ENCODE results near the gene TOMM40L. TPM values are rescaled to one million over a fixed set of nuclear protein-coding genes. Genes with fewer than 3 reads are reported as not detected.

Gene TOMM40L
- total RNA-seq, 2 experiments from 2014 or later: 13.7 to 17.4 TPM

GRCh38 chr1:161190962-161191521 lies 34.8 kb upstream of the TOMM40L start:
- no peaks in the 10 kb centered on the region for H3K9me3 Mint-ChIP-seq
- POLR2A ChIA-PET: interaction anchor here (0.9 to 4.1 kb wide), 6 partner anchors 8 to 34 kb away, joined by 3 to 22 read pairs (median 7); partner anchors contain the start of genes B4GALT3, NDUFS2 and TOMM40L
- no peaks in the 10 kb centered on the region for H3K36me3 Mint-ChIP-seq
- ATAC-seq (ENCODE audit: low read depth) (no peak), DNase-seq (no peak)
- H3K4me1 Mint-ChIP-seq: peaks cover 37% of the 10 kb centered on the region
- no peaks in the 10 kb centered on the region for H3K27me3 Mint-ChIP-seq
- H3K27ac Mint-ChIP-seq: no peak overlapping the region
- no peak overlapping the region for H3K4me3 Mint-ChIP-seq

GRCh38 chr1:161191971-161192370 lies 33.9 kb upstream of the TOMM40L start:
- Mint-ChIP-seq H3K27ac (no peak overlapping the region), H3K9me3 (no peaks in the 10 kb centered on the region), H3K27me3 (no peaks in the 10 kb centered on the region), H3K36me3 (no peaks in the 10 kb centered on the region), H3K4me3 (no peak overlapping the region), H3K4me1 (peaks cover 38% of the 10 kb centered on the region)
- DNase-seq (no peak), ATAC-seq (ENCODE audit: low read depth) (no peak)
- POLR2A ChIA-PET: interaction anchor here (1.0 to 4.1 kb wide), 6 partner anchors 9 to 33 kb away, joined by 3 to 22 read pairs (median 7); partner anchors contain the start of genes B4GALT3, NDUFS2 and TOMM40L

DNA sequence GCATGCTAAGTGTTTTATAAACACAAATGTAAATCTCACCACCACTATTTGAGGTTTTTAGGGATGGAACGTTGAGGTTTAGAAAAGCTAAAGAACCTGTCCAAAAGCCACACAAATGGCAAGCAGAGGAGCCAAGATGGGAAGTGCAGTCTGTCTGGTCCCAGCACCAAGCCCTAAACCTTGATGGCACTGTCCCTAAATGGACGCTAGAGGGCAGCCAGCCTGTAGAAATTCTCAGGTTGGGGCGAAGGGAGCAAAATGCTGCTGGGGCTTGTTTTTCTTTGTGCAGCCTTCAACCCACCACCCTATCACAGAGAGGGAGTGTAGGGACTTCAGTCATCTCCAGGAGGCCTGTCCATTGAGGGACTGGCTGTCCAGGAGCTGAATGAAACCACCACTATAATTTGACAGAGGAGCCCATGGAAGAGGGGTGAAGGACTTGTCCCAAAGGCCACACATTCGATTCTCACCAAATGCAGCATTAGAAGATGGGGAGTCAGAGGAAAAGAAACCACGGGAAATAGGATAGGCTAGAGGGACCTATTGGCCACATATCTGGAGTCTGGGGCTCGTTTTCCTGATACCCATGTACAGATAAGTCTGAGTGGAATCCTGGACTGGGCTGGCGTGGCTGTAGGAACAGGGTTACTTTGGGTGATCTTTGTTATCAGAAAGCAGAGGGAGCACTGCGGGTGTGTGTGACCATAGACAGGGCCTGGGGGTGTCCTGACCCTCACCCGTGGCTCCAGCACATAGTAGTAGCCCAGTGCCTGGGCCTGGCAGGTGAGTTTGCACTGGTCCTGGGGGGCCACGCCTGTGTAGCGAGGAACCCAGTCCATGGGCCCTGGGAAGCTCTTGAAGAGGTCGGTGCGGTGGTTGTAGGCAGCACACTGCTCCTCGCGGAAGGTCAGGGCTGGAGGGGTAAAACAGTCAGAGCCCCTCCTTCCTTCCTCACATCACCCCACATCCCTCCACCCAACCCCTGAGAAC lies 33.1 kb upstream of the TOMM40L start:
- ATAC-seq (ENCODE audit: low read depth) (peak; percentile 81), DNase-seq (peak; percentile 58)
- peak overlapping the region; percentile 90 for H3K27ac Mint-ChIP-seq
- no peaks in the 10 kb centered on the region for H3K36me3 Mint-ChIP-seq
- H3K27me3 Mint-ChIP-seq: no peaks in the 10 kb centered on the region
- H3K4me1 Mint-ChIP-seq: peaks cover 40% of the 10 kb centered on the region
- POLR2A ChIA-PET: interaction anchor here (0.5 to 4.1 kb wide), 7 partner anchors 10 to 70 kb away, joined by 3 to 22 read pairs (median 5); partner anchors contain the start of genes B4GALT3, NDUFS2 and TOMM40L
- no peaks in the 10 kb centered on the region for H3K9me3 Mint-ChIP-seq
- no peak overlapping the region for H3K4me3 Mint-ChIP-seq

- no peaks in the 10 kb centered on the region for H3K36me3 Mint-ChIP-seq
- no peaks in the 10 kb centered on the region for H3K9me3 Mint-ChIP-seq
- peak overlapping the region; percentile 90 for H3K27ac Mint-ChIP-seq
- POLR2A ChIA-PET: interaction anchor here (1.2 to 4.1 kb wide), 4 partner anchors 9 to 17 kb away, joined by 4 to 22 read pairs (median 6); partner anchors contain the start of genes B4GALT3 and NDUFS2
- no peaks in the 10 kb centered on the region for H3K27me3 Mint-ChIP-seq
- ATAC-seq (ENCODE audit: low read depth): no peak
- H3K4me3 Mint-ChIP-seq: no peak overlapping the region
- H3K4me1 Mint-ChIP-seq: peaks cover 38% of the 10 kb centered on the region
- DNase-seq: no peak
Observed at GRCh38 chr1:161193561-161194235, 32.2 kb upstream of the TOMM40L start.

DNA sequence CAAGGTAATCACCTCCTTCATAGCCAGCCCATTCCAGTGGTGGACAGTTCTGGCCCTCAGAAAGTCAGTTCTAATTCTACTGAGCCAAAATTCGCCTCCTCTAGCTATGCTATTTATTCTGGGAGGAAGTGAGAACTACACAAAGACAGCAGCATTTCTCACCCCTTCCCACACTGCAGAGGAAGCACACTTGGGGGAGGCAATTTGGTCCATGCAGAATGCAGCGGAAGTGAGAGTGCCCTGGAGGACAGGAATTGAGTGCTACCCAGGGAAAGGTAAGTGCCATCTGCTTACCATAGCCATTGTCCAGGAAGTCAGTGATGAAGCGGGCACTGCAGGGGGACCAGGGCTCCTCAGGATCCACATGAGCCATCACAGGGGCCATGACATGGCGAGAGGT lies 30.7 kb upstream of the TOMM40L start:
- no peaks in the 10 kb centered on the region for H3K9me3 Mint-ChIP-seq
- POLR2A ChIA-PET: interaction anchor here (1.7 to 1.9 kb wide), 2 partner anchors 10 to 18 kb away, joined by 4 to 7 read pairs; partner anchors contain the start of gene B4GALT3
- no peaks in the 10 kb centered on the region for H3K27me3 Mint-ChIP-seq
- H3K36me3 Mint-ChIP-seq: no peaks in the 10 kb centered on the region
- H3K4me1 Mint-ChIP-seq: peaks cover 40% of the 10 kb centered on the region
- ATAC-seq (ENCODE audit: low read depth) (peak; percentile 25), DNase-seq (no peak)
- peak overlapping the region; percentile 70 for H3K27ac Mint-ChIP-seq
- no peak overlapping the region for H3K4me3 Mint-ChIP-seq

DNA sequence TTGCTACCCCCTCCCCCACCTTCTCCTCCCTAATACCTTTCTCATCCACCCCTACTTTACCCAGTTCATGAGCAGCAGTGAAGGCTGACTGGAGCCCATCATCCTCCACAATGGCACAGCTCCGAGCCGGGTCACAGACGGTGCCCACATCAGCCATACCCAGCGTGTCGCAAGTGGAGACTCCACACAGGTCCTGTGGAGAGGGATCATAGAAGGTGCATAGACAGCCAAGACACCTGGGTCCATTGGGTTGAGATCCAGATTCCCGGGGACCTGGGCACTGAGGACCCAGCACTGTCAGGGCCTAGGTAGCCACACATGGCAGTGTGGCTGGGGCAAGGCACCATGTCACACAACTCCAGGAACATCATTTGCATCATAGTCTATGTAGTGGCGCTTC lies 29.7 kb upstream of the TOMM40L start:
- Mint-ChIP-seq H3K27ac (no peak overlapping the region), H3K9me3 (no peaks in the 10 kb centered on the region), H3K27me3 (no peaks in the 10 kb centered on the region), H3K36me3 (no peaks in the 10 kb centered on the region), H3K4me3 (no peak overlapping the region), H3K4me1 (peaks cover 50% of the 10 kb centered on the region)
- POLR2A ChIA-PET: no interaction called here
- no peak for DNase-seq
- ATAC-seq (ENCODE audit: low read depth): no peak

- H3K4me1 Mint-ChIP-seq: peaks cover 55% of the 10 kb centered on the region
- POLR2A ChIA-PET: interaction anchor here (0.6 to 1.9 kb wide), 4 partner anchors 11 to 109 kb away, joined by 3 to 7 read pairs (median 5); no protein-coding TSS in a partner anchor
- DNase-seq: no peak
- H3K9me3 Mint-ChIP-seq: no peaks in the 10 kb centered on the region
- peak overlapping the region; percentile 85 for H3K27ac Mint-ChIP-seq
- no peaks in the 10 kb centered on the region for H3K36me3 Mint-ChIP-seq
- H3K27me3 Mint-ChIP-seq: no peaks in the 10 kb centered on the region
- H3K4me3 Mint-ChIP-seq: no peak overlapping the region
- no peak for ATAC-seq (ENCODE audit: low read depth)
Observed at GRCh38 chr1:161196521-161197451, 29.1 kb upstream of the TOMM40L start.

DNA sequence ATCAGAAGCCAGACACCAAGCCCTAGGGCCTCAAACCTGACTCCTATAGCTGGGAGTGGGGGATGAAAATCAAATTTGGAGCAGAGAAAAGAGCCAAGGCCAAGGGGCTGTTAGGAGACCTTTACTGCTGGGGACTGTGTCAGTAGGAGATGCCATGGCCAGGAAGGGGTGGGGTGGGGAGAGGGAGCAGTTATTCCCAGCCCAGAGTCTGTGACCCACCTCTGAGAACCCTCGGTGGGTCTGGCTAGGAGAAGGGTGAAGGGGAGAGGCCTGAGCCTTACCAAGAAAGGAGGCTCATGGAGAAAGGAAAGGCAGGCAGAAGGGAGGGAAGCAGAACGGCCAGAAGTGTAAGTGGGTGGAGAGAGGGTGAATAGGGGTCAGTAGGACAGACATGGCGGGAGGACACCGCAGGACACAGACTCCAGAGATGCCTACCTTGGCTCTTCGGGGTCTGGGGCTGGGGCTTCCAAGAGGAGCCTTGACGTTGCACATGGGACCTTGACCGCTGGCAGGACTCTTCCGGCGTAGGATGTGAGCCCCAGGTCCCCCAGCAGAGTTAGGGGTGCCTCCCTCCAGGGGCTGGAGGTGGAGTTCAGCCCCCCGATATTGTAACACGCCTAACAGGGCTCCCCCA lies 28.2 kb upstream of the TOMM40L start:
- no peaks in the 10 kb centered on the region for H3K9me3 Mint-ChIP-seq
- H3K4me3 Mint-ChIP-seq: no peak overlapping the region
- DNase-seq (no peak), ATAC-seq (ENCODE audit: low read depth) (no peak)
- peaks cover 53% of the 10 kb centered on the region for H3K4me1 Mint-ChIP-seq
- peaks cover 2% of the 10 kb centered on the region for H3K36me3 Mint-ChIP-seq
- H3K27me3 Mint-ChIP-seq: no peaks in the 10 kb centered on the region
- POLR2A ChIA-PET: interaction anchor here (0.6 to 1.9 kb wide), 5 partner anchors 12 to 100 kb away, joined by 3 to 8 read pairs (median 7); partner anchors contain the start of gene TOMM40L
- H3K27ac Mint-ChIP-seq: peak overlapping the region; percentile 85

DNA sequence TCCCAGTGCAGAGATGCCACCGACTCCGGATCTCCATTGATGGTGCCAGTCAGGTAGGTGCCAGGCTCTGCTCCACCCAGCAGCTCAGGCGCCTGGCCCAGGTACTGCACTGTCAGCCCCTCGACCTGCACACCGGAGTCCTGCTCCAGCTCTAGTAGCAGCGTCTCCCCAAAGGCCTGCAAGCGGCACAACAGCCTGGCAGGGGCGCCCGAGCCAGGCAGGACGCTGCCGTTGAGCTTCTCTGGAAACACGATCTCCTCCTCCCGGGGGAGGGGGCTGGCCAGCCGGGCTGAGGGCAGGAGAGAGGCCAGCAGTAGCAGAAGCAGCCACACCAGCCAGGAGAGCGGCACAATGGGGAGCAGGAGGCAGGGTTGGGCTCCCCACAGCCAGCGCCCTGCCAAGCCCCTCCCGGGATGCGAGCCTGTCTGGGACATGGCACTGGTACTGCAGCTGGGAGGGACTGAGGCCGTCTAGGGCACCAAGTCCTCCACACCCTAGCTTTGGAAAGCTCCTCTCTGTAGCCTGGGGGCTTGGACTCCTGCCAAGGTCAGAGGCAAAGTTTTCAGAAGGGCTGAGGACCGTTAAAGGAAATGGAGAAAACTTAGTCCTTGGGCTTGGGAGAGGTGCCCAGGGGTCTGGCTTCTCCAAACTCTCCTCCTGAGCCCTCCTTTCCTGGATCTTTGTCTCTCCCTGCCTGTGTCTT lies 27.5 kb upstream of the TOMM40L start:
- ATAC-seq (ENCODE audit: low read depth) (no peak), DNase-seq (no peak)
- peaks cover 2% of the 10 kb centered on the region for H3K36me3 Mint-ChIP-seq
- no peaks in the 10 kb centered on the region for H3K27me3 Mint-ChIP-seq
- H3K4me3 Mint-ChIP-seq: no peak overlapping the region
- POLR2A ChIA-PET: interaction anchor here (1.0 to 1.9 kb wide), 5 partner anchors 13 to 33 kb away, joined by 3 to 8 read pairs (median 7); partner anchors contain the start of genes PPOX and TOMM40L
- no peaks in the 10 kb centered on the region for H3K9me3 Mint-ChIP-seq
- peaks cover 54% of the 10 kb centered on the region for H3K4me1 Mint-ChIP-seq
- H3K27ac Mint-ChIP-seq: peak overlapping the region; percentile 64

DNA sequence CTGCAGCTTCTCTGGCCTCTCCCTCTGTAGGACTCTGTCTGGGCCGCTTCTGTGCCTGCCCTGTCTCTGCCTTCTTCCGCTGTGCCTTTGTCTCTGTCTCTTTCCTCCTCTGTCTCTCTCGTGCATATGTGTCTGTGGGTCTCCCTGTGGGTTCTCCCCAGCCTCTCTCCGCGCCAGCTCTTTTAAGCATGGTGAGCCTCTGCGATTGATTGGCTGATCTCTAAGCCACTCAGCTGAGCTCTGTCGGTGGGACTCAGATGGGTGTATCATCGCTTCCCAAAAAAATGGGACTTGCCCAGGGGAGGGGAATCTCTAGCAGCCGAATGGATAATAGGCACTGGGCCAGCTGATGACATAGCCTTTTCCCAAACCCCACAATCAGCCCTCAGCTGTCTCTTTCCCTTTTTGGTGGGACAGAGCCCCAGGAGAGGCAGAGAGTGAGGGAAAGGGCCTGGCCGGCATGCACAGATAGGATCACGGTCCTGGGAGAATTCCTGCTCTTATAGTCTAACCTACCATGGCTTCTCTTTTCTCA lies 26.9 kb upstream of the TOMM40L start, which contains the start of gene ADAMTS4:
ADAMTS4 (minus strand) TSS at position 158 of the 535 bp plus-strand sequence. CDS start 427 bp downstream, outside the sequence.
- no peaks in the 10 kb centered on the region for H3K27me3 Mint-ChIP-seq
- H3K9me3 Mint-ChIP-seq: no peaks in the 10 kb centered on the region
- H3K27ac Mint-ChIP-seq: peak within 1 kb of the TSS; percentile 97
- peak within 1 kb of the TSS; percentile 76 for H3K4me3 Mint-ChIP-seq
- POLR2A ChIA-PET: interaction anchor here (1.0 to 1.7 kb wide), 4 partner anchors 17 to 33 kb away, joined by 3 to 8 read pairs (median 6); partner anchors contain the start of genes PPOX and TOMM40L
- DNase-seq (no peak), ATAC-seq (ENCODE audit: low read depth) (no peak)
- peaks cover 58% of the 10 kb centered on the region for H3K4me1 Mint-ChIP-seq
- H3K36me3 Mint-ChIP-seq: peaks cover 2% of the 10 kb centered on the region
